Adrenal gland (tissue), 5 donors: ENCODE measurements around the gene LMCD1.

ENCODE experiments used
- CTCF ChIP-seq, 6 experiments: fragments of 450-650 bp in 4 of 6; fragments of 200-600 bp in 2 of 6; sonication (generic) in 1 of 6; IDR thresholded peaks; 1 replicate in 5 of 6; 2 replicates in 1 of 6; pipeline versions ENCODE4 v1.5.1 to v1.8.0; 2016 to 2021; ENCODE audit warnings: antibody characterized with exemption in 6 of 6, mild to moderate bottlenecking in 2 of 6, moderate library complexity in 1 of 6
- POLR2A ChIP-seq, 2 donors: fragments of 450-650 bp; IDR thresholded peaks; one replicate each; pipeline ENCODE4 v1.6.1; 2017; ENCODE audit warnings: antibody characterized with exemption in 2 of 2, mild to moderate bottlenecking in 2 of 2, moderate library complexity in 1 of 2
- donor health status: DM: no; HTN: no; CAD: no.

GRCh38 chr3:8470801-8471200 lies 30.8 kb upstream of the LMCD1 start:
- TF ChIP-seq CTCF (IDR thresholded peaks at IDR 0.05): no peak
- no peak for TF ChIP-seq POLR2A (IDR thresholded peaks at IDR 0.05)
